ENCODE results near the gene NOTCH1.

GRCh38 chr9:136509549-136509948 is 36.3 kb downstream of the NOTCH1 start:
- TF ChIP-seq CTCF (IDR thresholded peaks at IDR 0.05; ENCODE audit: low read depth, low read length) (no peak), EZH2phosphoT487 (IDR thresholded peaks at IDR 0.05; ENCODE audit: low read depth) (no peak)
